GM19372 (cell line): ENCODE results near the gene PSMB11.
"Not testable (repeated sequence)": the region's sequence is repeated elsewhere in the genome, so short reads cannot be mapped to it uniquely, and the experiment has no call there.

ENCODE experiments used
- ATAC-seq: cut with Tn5 transposase; IDR thresholded peaks from one replicate; pipeline ENCODE4 v1.9.1; 2021; ENCODE audit warnings: mild to moderate bottlenecking, low read depth, moderate library complexity; ENCODE audit not compliant: unreplicated experiment

PSMB11 gene

GRCh38 chr14:23013054-23013748 lies 28.8 kb upstream of the PSMB11 start:
- ATAC-seq = no peak

- not testable (repeated sequence) for ATAC-seq
These were observed 28.3 kb upstream of the PSMB11 start for GRCh38 chr14:23013749-23014054.

- no peak for ATAC-seq
These were observed 26.4 kb upstream of the PSMB11 start for GRCh38 chr14:23015618-23016017.

- no peak for ATAC-seq
These were observed 24.9 kb upstream of the PSMB11 start for GRCh38 chr14:23017091-23017490.

GRCh38 chr14:23018107-23018506 lies 23.9 kb upstream of the PSMB11 start:
- no peak for ATAC-seq

- no peak for ATAC-seq
These were observed 21.6 kb upstream of the PSMB11 start for GRCh38 chr14:23020143-23021128.

- ATAC-seq = no peak
These were observed 20.6 kb upstream of the PSMB11 start for GRCh38 chr14:23021434-23021833.

- no peak for ATAC-seq
These were observed 20.0 kb upstream of the PSMB11 start for GRCh38 chr14:23021889-23022442.

GRCh38 chr14:23023022-23023794 lies 18.8 kb upstream of the PSMB11 start:
- ATAC-seq = no peak

GRCh38 chr14:23023795-23024152 lies 18.2 kb upstream of the PSMB11 start:
- ATAC-seq = no peak

GRCh38 chr14:23024612-23025075 lies 17.4 kb upstream of the PSMB11 start:
- no peak for ATAC-seq

GRCh38 chr14:23025151-23025814 lies 16.7 kb upstream of the PSMB11 start:
- ATAC-seq = no peak

- ATAC-seq = no peak
These were observed 13.2 kb upstream of the PSMB11 start for GRCh38 chr14:23028799-23029198.

- ATAC-seq = no peak
These were observed 11.1 kb upstream of the PSMB11 start for GRCh38 chr14:23030936-23031335.

- ATAC-seq = no peak
These were observed 8.7 kb upstream of the PSMB11 start for GRCh38 chr14:23033251-23033727.

- ATAC-seq = no peak
These were observed 8.1 kb upstream of the PSMB11 start for GRCh38 chr14:23033801-23034497.

GRCh38 chr14:23034498-23035302 lies 7.3 kb upstream of the PSMB11 start, which contains the start of gene PSMB5:
PSMB5 (minus strand) TSS chr14:23034900; CDS start chr14:23034881, 19 bp downstream.
- ATAC-seq = peak; percentile 87
